ENCODE measurements around the gene LRBA.

- TF ChIP-seq CCAR2 (IDR thresholded peaks at IDR 0.05; ENCODE audit: low read depth, low read length) (no peak), YY1 (IDR thresholded peaks at IDR 0.05; ENCODE audit: borderline replicate concordance in 1 of 3, control insufficient read depth in 1 of 3, extremely low read depth in 1 of 3, insufficient read depth in 3 of 3, insufficient read length in 1 of 3, insufficient replicate concordance in 2 of 3, low read depth in 1 of 3, low read length in 2 of 3) (no peak), ETV6 (IDR thresholded peaks at IDR 0.05; ENCODE audit: borderline replicate concordance in 1 of 2, low read depth in 2 of 2, low read length in 1 of 2) (no peak), ETV6 (CRISPR knock-in tag; IDR thresholded peaks at IDR 0.05; ENCODE audit: borderline replicate concordance) (no peak), ZKSCAN8 (CRISPR knock-in tag; IDR thresholded peaks at IDR 0.05) (no peak), ZNF124 (CRISPR knock-in tag; IDR thresholded peaks at IDR 0.05) (no peak), SMARCA4 (IDR thresholded peaks at IDR 0.05) (no peak), MTA3 (IDR thresholded peaks at IDR 0.05; ENCODE audit: borderline replicate concordance) (no peak)
These were observed 635.6 kb downstream of the LRBA start for GRCh38 chr4:150379454-150379853.

Data from K562 (cell line).